Neuronal stem cell (in vitro differentiated cells): ENCODE data around the gene PDCD2L.

Experiments used
- DNase-seq: peaks from one replicate; pipeline ENCODE4 v3.0.0-alpha.2; 2013; ENCODE audit warnings: low spot score
- H2AFZ ChIP-seq: one replicate; pipeline ENCODE4 v1.6.1; 2013; ENCODE audit warnings: mild to moderate bottlenecking, low read length, inconsistent platforms
- H2AK5ac ChIP-seq: 2 replicates; pipeline ENCODE4 v1.6.1; 2013; ENCODE audit warnings: low read depth, mild to moderate bottlenecking, inconsistent platforms, low read length, moderate library complexity, mixed read lengths
- H2BK120ac ChIP-seq: 2 replicates; pipeline ENCODE4 v1.6.1; 2013; ENCODE audit warnings: low read depth, mild to moderate bottlenecking, inconsistent platforms, low read length, moderate library complexity, mixed read lengths
- H2BK12ac ChIP-seq: one replicate; pipeline ENCODE4 v1.6.1; 2013; ENCODE audit warnings: low read length, inconsistent platforms
- H2BK15ac ChIP-seq: 2 replicates; pipeline ENCODE4 v1.6.1; 2013; ENCODE audit warnings: mild to moderate bottlenecking, low read length, inconsistent platforms, mixed read lengths
- H2BK5ac ChIP-seq: one replicate; pipeline ENCODE4 v1.6.1; 2013; ENCODE audit warnings: inconsistent platforms, mild to moderate bottlenecking, low read length, moderate library complexity
- H3K14ac ChIP-seq: one replicate; pipeline ENCODE4 v1.6.1; 2013; ENCODE audit warnings: low read length, inconsistent platforms
- H3K18ac ChIP-seq: 2 replicates; pipeline ENCODE4 v1.6.1; 2013; ENCODE audit warnings: low read length, inconsistent platforms
- H3K23ac ChIP-seq: 2 replicates; pipeline ENCODE4 v1.6.1; 2013; ENCODE audit warnings: low read depth, mild to moderate bottlenecking, mixed read lengths, low read length, inconsistent platforms; ENCODE audit not compliant: poor library complexity
- H3K27ac ChIP-seq: replicated peaks from 3 replicates; pipeline ENCODE4 v1.5.1; 2013; ENCODE audit warnings: low read length, inconsistent platforms
- H3K27me3 ChIP-seq, 3 experiments: 2 replicates each; pipeline ENCODE4 v1.6.1; 2013; ENCODE audit warnings: low read length in 3 of 3, mild to moderate bottlenecking in 2 of 3, inconsistent platforms in 1 of 3, low read depth in 1 of 3, mixed read lengths in 1 of 3, moderate library complexity in 1 of 3; ENCODE audit not compliant: control insufficient read depth in 3 of 3, insufficient read depth in 3 of 3
- H3K36me3 ChIP-seq, 2 donors: replicated peaks in 1 of 2; 2 replicates each; pipeline ENCODE4 v1.6.1; 2013; ENCODE audit warnings: low read length in 2 of 2; ENCODE audit not compliant: control insufficient read depth in 2 of 2, insufficient read depth in 2 of 2
- H3K4ac ChIP-seq: 2 replicates; pipeline ENCODE4 v1.6.1; 2013; ENCODE audit warnings: inconsistent platforms, mild to moderate bottlenecking, low read length, moderate library complexity
- H3K4me1 ChIP-seq, 2 donors: 1 replicate in 1 of 2; 2 replicates in 1 of 2; pipeline ENCODE4 v1.6.1; 2013; ENCODE audit warnings: low read length in 2 of 2, low read depth in 1 of 2; ENCODE audit not compliant: control insufficient read depth in 2 of 2, insufficient read depth in 1 of 2
- H3K4me2 ChIP-seq: one replicate; pipeline ENCODE4 v1.6.1; 2013; ENCODE audit warnings: mild to moderate bottlenecking, low read length, inconsistent platforms; ENCODE audit not compliant: insufficient read depth, poor library complexity, severe bottlenecking
- H3K4me3 ChIP-seq, 2 donors: 2 replicates each; pipeline ENCODE4 v1.5.1; 2013; ENCODE audit warnings: low read length in 2 of 2, mild to moderate bottlenecking in 2 of 2, inconsistent platforms in 1 of 2, moderate library complexity in 1 of 2
- H3K79me1 ChIP-seq: one replicate; pipeline ENCODE4 v1.6.1; 2013; ENCODE audit warnings: low read depth, mild to moderate bottlenecking, inconsistent platforms, low read length, moderate library complexity
- H3K9ac ChIP-seq: one replicate; pipeline ENCODE4 v1.6.1; 2013; ENCODE audit warnings: mild to moderate bottlenecking, low read depth, low read length, inconsistent platforms; ENCODE audit not compliant: poor library complexity
- H3K9me3 ChIP-seq, 2 donors: replicated peaks in 1 of 2; 2 replicates each; pipeline versions ENCODE3 to v1.6.1; 2013; ENCODE audit warnings: low read length in 2 of 2, mild to moderate bottlenecking in 2 of 2, inconsistent platforms in 1 of 2, low read depth in 1 of 2, mixed read lengths in 1 of 2, moderate library complexity in 1 of 2; ENCODE audit not compliant: control insufficient read depth in 2 of 2, insufficient read depth in 1 of 2
- H4K8ac ChIP-seq: one replicate; pipeline ENCODE4 v1.6.1; 2013; ENCODE audit warnings: low read depth, mild to moderate bottlenecking, inconsistent platforms, low read length, moderate library complexity
- H4K91ac ChIP-seq: one replicate; pipeline ENCODE4 v1.6.1; 2013; ENCODE audit warnings: low read length, low read depth, mild to moderate bottlenecking, inconsistent platforms; ENCODE audit not compliant: poor library complexity
- WGBS, 2 donors: extraction: QIAGEN DNeasy Blood & Tissue Kit; methylation state at CpG; one replicate each; pipeline ENCODE4 v1.1.7; 2013; ENCODE audit warnings: missing lambda C conversion rate in 2 of 2, mixed read lengths in 1 of 2; ENCODE audit not compliant: insufficient read length in 2 of 2, insufficient replicate concordance in 1 of 2; ENCODE audit errors: extremely low coverage in 2 of 2; 5-methylcytosine and 5-hydroxymethylcytosine counted together

PDCD2L gene

DNA sequence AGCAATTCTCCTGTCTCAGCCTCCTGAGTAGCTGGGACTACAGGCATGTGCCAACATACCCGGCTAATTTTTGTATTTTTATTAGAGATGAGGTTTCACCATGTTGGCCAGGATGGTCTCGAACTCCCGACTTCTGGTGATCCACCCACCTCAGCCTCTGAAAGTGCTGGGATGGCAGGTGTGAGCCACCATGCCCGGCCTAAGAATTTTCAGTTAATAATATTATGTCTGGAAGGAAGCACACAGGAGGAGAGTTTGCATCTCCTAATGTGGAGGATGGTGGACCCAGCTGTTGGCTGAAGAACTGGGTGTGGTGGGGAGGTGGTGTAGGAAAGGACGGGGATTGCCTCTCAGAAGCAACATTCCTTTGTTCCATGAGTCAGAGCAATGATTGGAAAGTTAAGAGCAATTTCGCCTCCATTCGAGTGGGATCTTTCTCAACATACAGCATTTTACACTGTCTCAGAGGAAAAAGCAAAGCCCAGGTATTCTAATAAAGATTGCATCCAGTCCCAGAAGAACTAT, 11.9 kb downstream of the PDCD2L start:
- Histone ChIP-seq H3K4ac (no peak overlapping the region), H2AFZ (no peak overlapping the region), H3K79me1 (no peaks in the 10 kb centered on the region), H2BK5ac (no peak overlapping the region), H3K4me3 (no peak overlapping the region), H2BK120ac (no peak overlapping the region), H3K4me2 (no peak overlapping the region), H3K23ac (no peak overlapping the region), H3K27me3 (no peaks in the 10 kb centered on the region), H3K27ac (no peak overlapping the region), H4K91ac (no peak overlapping the region), H4K8ac (no peak overlapping the region), H2AK5ac (no peak overlapping the region), H3K18ac (no peak overlapping the region), H3K9me3 (peaks cover 0 to 5% of the 10 kb centered on the region in 2 donors), H3K9ac (no peak overlapping the region), H2BK12ac (no peak overlapping the region), H3K14ac (no peak overlapping the region), H3K4me1 (no peaks in the 10 kb centered on the region), H2BK15ac (no peak overlapping the region), H3K36me3 (peaks cover 12 to 63% of the 10 kb centered on the region in 2 donors)
- no peak for DNase-seq
- WGBS, 2 donors: no CpG with 5 or more reads among the region's 7 CpGs

DNA sequence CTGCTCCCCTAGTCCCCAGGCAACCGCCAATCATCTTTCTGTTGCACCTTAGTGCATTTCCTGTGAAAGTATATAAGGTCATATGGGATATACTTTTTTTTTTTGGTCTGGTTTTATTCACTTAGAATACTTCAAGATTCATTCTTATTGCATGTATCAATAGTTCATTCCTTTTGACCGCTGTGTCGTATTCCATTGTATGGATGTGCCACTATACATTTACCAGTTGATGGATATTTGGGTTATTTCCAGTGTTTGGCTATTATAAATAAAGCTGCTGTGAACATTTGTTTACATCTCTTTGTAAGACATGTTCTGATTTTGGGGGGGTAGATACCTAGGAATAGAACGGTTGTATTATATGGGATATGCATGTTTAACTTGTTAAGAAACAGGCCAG, 14.1 kb downstream of the PDCD2L start:
- H3K36me3 ChIP-seq: peaks cover 12 to 65% of the 10 kb centered on the region in 2 donors
- H3K9ac ChIP-seq: no peak overlapping the region
- no peak overlapping the region for H2BK12ac ChIP-seq
- H2BK120ac ChIP-seq: no peak overlapping the region
- peaks cover 0 to 5% of the 10 kb centered on the region in 2 donors for H3K9me3 ChIP-seq
- no peak overlapping the region for H3K18ac ChIP-seq
- no peak overlapping the region for H3K4me3 ChIP-seq
- no peak overlapping the region for H3K27ac ChIP-seq
- no peaks in the 10 kb centered on the region for H3K79me1 ChIP-seq
- no peak for DNase-seq
- no peak overlapping the region for H3K23ac ChIP-seq
- H3K27me3 ChIP-seq: no peaks in the 10 kb centered on the region
- H2BK15ac ChIP-seq: no peak overlapping the region
- WGBS, 2 donors: no CpG with 5 or more reads among the region's 4 CpGs
- H2BK5ac ChIP-seq: no peak overlapping the region
- no peaks in the 10 kb centered on the region for H3K4me1 ChIP-seq
- no peak overlapping the region for H2AK5ac ChIP-seq
- H4K8ac ChIP-seq: no peak overlapping the region
- no peak overlapping the region for H3K4me2 ChIP-seq
- no peak overlapping the region for H2AFZ ChIP-seq
- H4K91ac ChIP-seq: no peak overlapping the region
- no peak overlapping the region for H3K14ac ChIP-seq
- H3K4ac ChIP-seq: no peak overlapping the region

DNA sequence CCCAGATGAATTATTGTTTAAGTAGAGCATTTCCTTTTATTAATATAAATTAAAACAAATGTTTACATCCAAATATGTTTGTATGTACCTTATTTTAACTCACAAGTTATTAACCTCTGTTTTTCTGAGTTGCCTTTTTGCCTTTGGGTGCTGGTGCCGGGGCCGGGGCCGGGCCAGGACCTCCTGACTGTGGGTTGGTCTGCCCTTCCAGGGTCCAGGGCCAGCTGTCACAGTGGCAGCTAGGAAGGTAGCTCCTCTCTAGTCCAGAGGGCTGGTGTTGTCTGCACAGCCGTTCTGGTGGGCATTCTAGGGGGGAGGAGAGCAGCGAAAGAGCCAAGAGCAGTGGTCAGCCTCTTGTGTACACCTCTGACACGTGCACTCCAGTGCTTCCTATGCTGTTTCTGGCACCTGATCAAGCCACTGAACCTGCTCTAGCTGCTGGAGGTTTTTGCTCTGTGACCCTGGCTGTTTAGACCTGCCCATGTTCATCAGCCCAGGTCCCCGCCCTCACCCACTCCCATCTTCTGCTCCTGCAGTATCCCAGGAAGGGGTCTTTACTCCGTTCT, 22.0 kb downstream of the PDCD2L start:
- Histone ChIP-seq H3K18ac (no peak overlapping the region), H3K27ac (no peak overlapping the region), H3K9ac (no peak overlapping the region), H2BK120ac (no peak overlapping the region), H2BK12ac (no peak overlapping the region), H4K8ac (no peak overlapping the region), H2AFZ (no peak overlapping the region), H3K4me1 (peaks cover 0 to 5% of the 10 kb centered on the region in 2 donors), H3K79me1 (peaks cover 6% of the 10 kb centered on the region), H3K4me3 (no peak overlapping the region), H3K4ac (no peak overlapping the region), H2BK15ac (no peak overlapping the region), H3K14ac (no peak overlapping the region), H3K4me2 (no peak overlapping the region), H3K36me3 (peaks cover 5 to 51% of the 10 kb centered on the region in 2 donors), H3K27me3 (no peaks in the 10 kb centered on the region), H4K91ac (no peak overlapping the region), H2AK5ac (no peak overlapping the region), H3K23ac (peak overlapping the region; percentile 29), H3K9me3 (no peaks in the 10 kb centered on the region), H2BK5ac (no peak overlapping the region)
- DNase-seq: no peak
- WGBS, 2 donors: no CpG with 5 or more reads among the region's 8 CpGs

DNA sequence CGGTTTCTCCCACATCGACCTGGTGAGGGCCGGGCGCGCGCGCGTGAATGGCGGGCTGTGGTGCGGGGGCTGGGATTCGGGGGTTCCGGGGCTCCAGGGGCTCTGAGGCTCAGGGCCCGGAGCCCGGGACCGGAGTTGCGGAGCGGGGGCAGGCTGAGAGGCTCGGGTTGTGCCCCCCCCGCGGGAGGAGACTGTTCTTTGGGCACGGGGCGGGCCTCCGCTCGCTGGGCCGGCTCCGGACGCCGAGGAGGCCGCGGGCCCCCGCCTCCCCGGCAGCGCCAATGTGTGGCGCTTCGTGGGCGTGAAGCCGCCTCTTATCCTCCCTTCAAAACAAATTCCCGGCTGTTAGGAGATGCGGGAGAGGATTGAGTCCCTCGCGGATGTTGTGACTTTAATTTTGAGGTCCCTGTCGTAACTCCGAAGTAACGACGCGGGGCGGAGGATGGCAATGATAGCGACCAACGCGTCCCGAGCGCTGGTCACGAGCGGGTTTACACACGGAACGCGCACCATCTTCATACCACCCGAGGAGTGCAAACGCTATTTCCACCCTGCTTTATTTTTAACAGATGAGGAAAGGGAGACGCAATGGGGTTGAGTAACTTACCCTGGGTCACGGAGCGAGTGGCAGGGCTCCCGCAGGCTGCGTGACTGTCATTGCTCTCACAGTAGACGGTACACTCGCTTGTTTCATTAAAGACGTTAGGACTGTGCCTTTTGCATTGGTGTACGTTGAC, 24.5 kb downstream of the PDCD2L start:
- peak; percentile 15 for DNase-seq
- Histone ChIP-seq H4K91ac (no peak overlapping the region), H3K27me3 (no peaks in the 10 kb centered on the region), H2BK15ac (no peak overlapping the region), H3K4me3 (peak overlapping the region; percentile 95 to 100), H3K4ac (no peak overlapping the region), H3K4me1 (peaks cover 0 to 5% of the 10 kb centered on the region in 2 donors), H2AFZ (peak overlapping the region; percentile 98), H3K9ac (peak overlapping the region; percentile 97), H2BK5ac (peak overlapping the region; percentile 87), H3K4me2 (peak overlapping the region; percentile 75), H3K9me3 (no peaks in the 10 kb centered on the region), H4K8ac (no peak overlapping the region), H2BK12ac (no peak overlapping the region), H2BK120ac (no peak overlapping the region), H2AK5ac (peak overlapping the region; percentile 88), H3K23ac (peak overlapping the region; percentile 99), H3K79me1 (peaks cover 6% of the 10 kb centered on the region), H3K14ac (peak overlapping the region; percentile 82), H3K36me3 (peaks cover 8 to 61% of the 10 kb centered on the region in 2 donors), H3K18ac (peak overlapping the region; percentile 91), H3K27ac (peak overlapping the region; percentile 42)
- WGBS, 2 donors: no CpG with 5 or more reads among the region's 68 CpGs
